Measurements from ENCODE around the gene TFF1.

The TFF1 gene

GRCh38 chr21:42314616-42315295 is 51.6 kb downstream of the TFF1 start:
- DNase-seq, result no peak

DNA sequence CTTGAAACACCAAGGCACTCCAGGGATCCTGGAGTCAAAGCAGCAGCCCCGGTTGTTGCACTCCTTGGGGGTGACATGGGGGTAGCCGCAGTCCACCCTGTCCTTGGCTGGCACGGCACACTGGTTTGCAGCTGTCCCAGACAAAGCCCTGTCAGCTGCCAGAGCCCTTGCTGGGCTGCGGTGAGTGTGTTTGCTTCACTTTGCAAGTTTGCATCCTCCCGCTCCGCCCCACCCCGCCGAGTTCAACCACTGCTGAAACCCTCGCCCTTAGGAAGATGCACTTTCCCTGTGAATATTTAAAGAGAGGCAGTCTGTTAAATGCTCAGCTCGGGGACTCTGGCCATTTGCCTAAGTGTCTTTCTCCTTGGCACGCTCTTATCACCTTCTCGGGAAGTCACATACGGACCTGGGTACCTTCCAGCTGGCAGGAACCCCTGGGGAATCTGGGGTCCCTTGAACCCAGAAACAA is 52.8 kb downstream of the TFF1 start:
- no peak for DNase-seq

GRCh38 chr21:42312626-42313104 is 53.7 kb downstream of the TFF1 start:
- DNase-seq, result no peak

All from CD4-positive, alpha-beta T cell treated with Interleukin-10 for 1 hour (primary cell).